ENCODE results near the gene UGT2A2.

GRCh38 chr4:69649207-69649606 is 9.8 kb upstream of the UGT2A2 start:
- no peak for TF ChIP-seq CTCF (IDR thresholded peaks at IDR 0.05; ENCODE audit: low read length)
- TF ChIP-seq EZH2 (IDR thresholded peaks at IDR 0.05; ENCODE audit: borderline replicate concordance, low read length), result no peak

Measured in OCI-LY1 (cell line).